Suprapubic skin (tissue), 3 donors: ENCODE data around the gene JMJD1C.

Experiments used
- CTCF ChIP-seq, 2 donors: fragments of 200-600 bp in 1 of 2; fragments of 450-650 bp in 1 of 2; sonication (generic) in 1 of 2; IDR thresholded peaks; one replicate each; pipeline ENCODE4 v1.5.1; 2016 to 2019; ENCODE audit warnings: antibody characterized with exemption in 2 of 2, mild to moderate bottlenecking in 1 of 2, moderate library complexity in 1 of 2
- POLR2A ChIP-seq, 2 donors: fragments of 450-650 bp; IDR thresholded peaks; one replicate each; pipeline ENCODE4 v1.6.1; 2017; ENCODE audit warnings: antibody characterized with exemption in 2 of 2, mild to moderate bottlenecking in 2 of 2, moderate library complexity in 2 of 2

GRCh38 chr10:63119041-63119440 is 346.7 kb downstream of the JMJD1C start:
- TF ChIP-seq CTCF (IDR thresholded peaks at IDR 0.05) (no peak), POLR2A (IDR thresholded peaks at IDR 0.05) (no peak)
